Natural killer cell treated with Interleukin-12 subunit alpha and Interleukin-12 subunit beta and Interleukin-15 and Interleukin-18, amount 100 ng/mL, for 72 hours (primary cell): Measurements from ENCODE around the gene KIF5B. TPM values are rescaled to one million over a fixed set of nuclear protein-coding genes. Genes with fewer than 3 reads are reported as not detected.
"Not testable (repeated sequence)": the region's sequence is repeated elsewhere in the genome, so short reads cannot be mapped to it uniquely, and the experiment has no call there.

ENCODE experiments used
- ATAC-seq, 2 donors: fragments of 150-1000 bp; cut with Tn5 transposase in 1 of 2; sonication (Bioruptor Pico), chemical (Tn5 transposase) in 1 of 2; 2 replicates each; pipeline ENCODE4 v1.10.0; 2021
- DNase-seq: peaks from one replicate; pipeline ENCODE4 v3.0.0; 2022; ENCODE audit warnings: low spot score
- H3K27ac Mint-ChIP-seq, 2 donors: 1 replicate in 1 of 2; 2 replicates in 1 of 2; pipeline ENCODE4 v1.8.0; 2022; ENCODE audit warnings: mixed read lengths in 2 of 2, mild to moderate bottlenecking in 1 of 2, moderate library complexity in 1 of 2
- H3K27me3 Mint-ChIP-seq, 2 donors: 1 replicate in 1 of 2; 2 replicates in 1 of 2; pipeline ENCODE4 v1.8.0; 2022; ENCODE audit warnings: mixed read lengths in 2 of 2
- H3K36me3 Mint-ChIP-seq: one replicate; pipeline ENCODE4 v1.8.0; 2022; ENCODE audit warnings: mixed read lengths
- H3K4me1 Mint-ChIP-seq, 2 donors: 1 replicate in 1 of 2; 2 replicates in 1 of 2; pipeline ENCODE4 v1.8.0; 2022; ENCODE audit warnings: low read depth in 2 of 2, mixed read lengths in 2 of 2, mild to moderate bottlenecking in 1 of 2
- H3K4me3 Mint-ChIP-seq: one replicate; pipeline ENCODE4 v1.8.0; 2022; ENCODE audit warnings: mixed read lengths
- H3K9me3 Mint-ChIP-seq: 2 replicates; pipeline ENCODE4 v1.8.0; 2022; ENCODE audit warnings: mixed read lengths
- total RNA-seq, 2 donors: library from RNA; stranded (reverse); gene quantifications; one replicate each; pipeline ENCODE4 v1.2.3, GENCODE V29; 2022

KIF5B gene
- total RNA-seq, 2 donors from 2014 or later: 81.4 to 90.8 TPM

- Mint-ChIP-seq H3K9me3 (no peaks in the 10 kb centered on the region), H3K27ac (no peak overlapping the region), H3K27me3 (peaks cover 3 to 8% of the 10 kb centered on the region in 2 donors), H3K4me3 (no peak overlapping the region), H3K36me3 (no peaks in the 10 kb centered on the region), H3K4me1 (no peaks in the 10 kb centered on the region)
- ATAC-seq: no peak
- no peak for DNase-seq
Observed at GRCh38 chr10:32073128-32073527, 16.9 kb upstream of the KIF5B start.

- H3K4me1 Mint-ChIP-seq: no peaks in the 10 kb centered on the region
- no peak overlapping the region for H3K4me3 Mint-ChIP-seq
- H3K27me3 Mint-ChIP-seq: peaks cover 3 to 8% of the 10 kb centered on the region in 2 donors
- ATAC-seq (no peak), DNase-seq (no peak)
- no peak overlapping the region for H3K27ac Mint-ChIP-seq
- no peaks in the 10 kb centered on the region for H3K9me3 Mint-ChIP-seq
- no peaks in the 10 kb centered on the region for H3K36me3 Mint-ChIP-seq
Observed at GRCh38 chr10:32072025-32072800, 16.0 kb upstream of the KIF5B start.

- no peak overlapping the region for H3K27ac Mint-ChIP-seq
- H3K9me3 Mint-ChIP-seq: no peaks in the 10 kb centered on the region
- no peaks in the 10 kb centered on the region for H3K4me1 Mint-ChIP-seq
- no peaks in the 10 kb centered on the region for H3K36me3 Mint-ChIP-seq
- H3K27me3 Mint-ChIP-seq: peaks cover 3 to 8% of the 10 kb centered on the region in 2 donors
- ATAC-seq (no peak), DNase-seq (no peak)
- H3K4me3 Mint-ChIP-seq: no peak overlapping the region
Observed at GRCh38 chr10:32070645-32071044, 14.4 kb upstream of the KIF5B start.

GRCh38 chr10:32068569-32068968, 12.3 kb upstream of the KIF5B start:
- DNase-seq: no peak
- Mint-ChIP-seq H3K4me3 (no peak overlapping the region), H3K4me1 (no peaks in the 10 kb centered on the region), H3K36me3 (no peaks in the 10 kb centered on the region), H3K27me3 (peaks cover 0 to 3% of the 10 kb centered on the region in 2 donors), H3K27ac (no peak overlapping the region), H3K9me3 (no peaks in the 10 kb centered on the region)
- no peak for ATAC-seq

- not testable (repeated sequence) for H3K4me3 Mint-ChIP-seq, DNase-seq, ATAC-seq, H3K4me1 Mint-ChIP-seq, H3K27ac Mint-ChIP-seq, H3K9me3 Mint-ChIP-seq, H3K36me3 Mint-ChIP-seq, H3K27me3 Mint-ChIP-seq
Observed at GRCh38 chr10:32067931-32068330, 11.7 kb upstream of the KIF5B start.

- DNase-seq (no peak), ATAC-seq (no peak)
- Mint-ChIP-seq H3K27me3 (no peaks in the 10 kb centered on the region), H3K36me3 (no peaks in the 10 kb centered on the region), H3K4me3 (no peak overlapping the region), H3K27ac (no peak overlapping the region), H3K4me1 (no peaks in the 10 kb centered on the region), H3K9me3 (no peaks in the 10 kb centered on the region)
Observed at GRCh38 chr10:32065856-32066255, 9.6 kb upstream of the KIF5B start.

GRCh38 chr10:32061440-32061839, 5.2 kb upstream of the KIF5B start:
- Mint-ChIP-seq H3K4me3 (no peak overlapping the region), H3K27me3 (no peaks in the 10 kb centered on the region), H3K4me1 (peaks cover 5 to 12% of the 10 kb centered on the region in 2 donors), H3K36me3 (no peaks in the 10 kb centered on the region), H3K27ac (no peak overlapping the region), H3K9me3 (no peaks in the 10 kb centered on the region)
- ATAC-seq: no peak
- DNase-seq: no peak

- Mint-ChIP-seq H3K4me1 (peaks cover 7 to 14% of the 10 kb centered on the region in 2 donors), H3K36me3 (peaks cover 4% of the 10 kb centered on the region), H3K27me3 (no peaks in the 10 kb centered on the region), H3K4me3 (no peak overlapping the region), H3K9me3 (no peaks in the 10 kb centered on the region), H3K27ac (no peak overlapping the region)
- no peak for DNase-seq
- ATAC-seq: no peak
Observed at GRCh38 chr10:32060347-32060746, 4.1 kb upstream of the KIF5B start.

GRCh38 chr10:32059472-32059871, 3.2 kb upstream of the KIF5B start:
- Mint-ChIP-seq H3K27ac (no peak overlapping the region), H3K9me3 (no peaks in the 10 kb centered on the region), H3K4me1 (peaks cover 13 to 23% of the 10 kb centered on the region in 2 donors), H3K27me3 (no peaks in the 10 kb centered on the region), H3K4me3 (no peak overlapping the region), H3K36me3 (peaks cover 7% of the 10 kb centered on the region)
- DNase-seq: no peak
- ATAC-seq: no peak

- no peaks in the 10 kb centered on the region for H3K27me3 Mint-ChIP-seq
- H3K36me3 Mint-ChIP-seq: peaks cover 7% of the 10 kb centered on the region
- ATAC-seq: no peak
- H3K4me3 Mint-ChIP-seq: peak overlapping the region; percentile 97
- no peak for DNase-seq
- H3K27ac Mint-ChIP-seq: peak overlapping the region; percentile 87 to 93
- peaks cover 21 to 47% of the 10 kb centered on the region in 2 donors for H3K4me1 Mint-ChIP-seq
- H3K9me3 Mint-ChIP-seq: no peaks in the 10 kb centered on the region
Observed at GRCh38 chr10:32057036-32057372, 779 bp upstream of the KIF5B start.

- Mint-ChIP-seq H3K4me3 (peak overlapping the region; percentile 97), H3K27ac (peak overlapping the region; percentile 87 to 93), H3K27me3 (no peaks in the 10 kb centered on the region), H3K9me3 (no peaks in the 10 kb centered on the region), H3K36me3 (peaks cover 7% of the 10 kb centered on the region), H3K4me1 (peaks cover 28 to 61% of the 10 kb centered on the region in 2 donors)
- peak; percentile 76 for DNase-seq
- peak; percentile 63 to 69 for ATAC-seq
Observed at GRCh38 chr10:32055478-32056135, 618 bp downstream of the KIF5B start.

- Mint-ChIP-seq H3K9me3 (no peaks in the 10 kb centered on the region), H3K4me3 (peak overlapping the region; percentile 97), H3K27me3 (no peaks in the 10 kb centered on the region), H3K36me3 (peaks cover 7% of the 10 kb centered on the region), H3K4me1 (peaks cover 42 to 76% of the 10 kb centered on the region in 2 donors), H3K27ac (peak overlapping the region; percentile 87 to 93)
- ATAC-seq (no peak), DNase-seq (no peak)
Observed at GRCh38 chr10:32054094-32054493, 2.1 kb downstream of the KIF5B start.

GRCh38 chr10:32053392-32053791, 2.8 kb downstream of the KIF5B start:
- not testable (repeated sequence) for H3K9me3 Mint-ChIP-seq, DNase-seq, H3K27me3 Mint-ChIP-seq, H3K36me3 Mint-ChIP-seq, ATAC-seq
- Mint-ChIP-seq H3K27ac (peak overlapping the region; percentile 87 to 93), H3K4me3 (peak overlapping the region; percentile 97), H3K4me1 (peaks cover 44 to 80% of the 10 kb centered on the region in 2 donors)

- no peak for DNase-seq
- peaks cover 50 to 81% of the 10 kb centered on the region in 2 donors for H3K4me1 Mint-ChIP-seq
- no peak overlapping the region for H3K27ac Mint-ChIP-seq
- H3K9me3 Mint-ChIP-seq: no peaks in the 10 kb centered on the region
- peaks cover 16% of the 10 kb centered on the region for H3K36me3 Mint-ChIP-seq
- no peak for ATAC-seq
- peak overlapping the region; percentile 34 for H3K4me3 Mint-ChIP-seq
- no peaks in the 10 kb centered on the region for H3K27me3 Mint-ChIP-seq
Observed at GRCh38 chr10:32051926-32052325, 4.3 kb downstream of the KIF5B start.
